HEK293 (cell line): ENCODE results near the gene TGFB2.

Experiments used
- CTCF ChIA-PET: fragments of 350-600 bp; formaldehyde crosslinking; extraction: SDS; loops from one replicate; lab custom pipeline; 2021; ENCODE audit warnings: antibody characterized with exemption; lab: Yijun Ruan, JAX
- POLR2A ChIA-PET: fragments of 300-600 bp; formaldehyde crosslinking; extraction: SDS; loops from one replicate; lab custom pipeline; 2020; ENCODE audit warnings: antibody characterized with exemption, inconsistent platforms; lab: Yijun Ruan, JAX
- H3K27ac ChIP-seq: fragments of 200-500 bp; sonication (Bioruptor generic); 2 replicates; pipeline ENCODE4 v1.5.1; 2014; ENCODE audit warnings: low read depth, low read length, control low read depth, inconsistent platforms; ENCODE audit errors: extremely low read depth
- H3K36me3 ChIP-seq, 2 experiments: fragments of 200-500 bp in 1 of 2; sonication (Bioruptor generic) in 1 of 2; 1 replicate in 1 of 2; 2 replicates in 1 of 2; pipeline ENCODE4 v1.5.1; 2014 to 2017; ENCODE audit warnings: inconsistent platforms in 2 of 2, low read length in 2 of 2; ENCODE audit not compliant: control insufficient read depth in 2 of 2, insufficient read depth in 1 of 2
- H3K4me1 ChIP-seq: fragments of 200-500 bp; sonication (Bioruptor generic); 2 replicates; pipeline ENCODE4 v1.5.1; 2014; ENCODE audit warnings: mild to moderate bottlenecking, low read length, inconsistent platforms; ENCODE audit not compliant: control insufficient read depth, insufficient read depth
- H3K4me3 ChIP-seq: 2 replicates; pipeline ENCODE4 v1.5.1; 2011; ENCODE audit warnings: low read depth, mild to moderate bottlenecking, control low read depth, low read length, moderate library complexity
- H3K9me3 ChIP-seq: fragments of 200-500 bp; sonication (Bioruptor generic); 2 replicates; pipeline ENCODE4 v1.5.1; 2014; ENCODE audit warnings: low read depth, low read length, inconsistent platforms; ENCODE audit not compliant: control insufficient read depth, insufficient read depth
- GLIS1 ChIP-seq: fragments of 450-650 bp; formaldehyde crosslinking; IDR thresholded peaks from 2 replicates; pipeline ENCODE4 v1.5.1; 2016; ENCODE audit warnings: missing biosample characterization, missing genetic modification characterization
- ZBTB17 ChIP-seq: fragments of 450-650 bp; formaldehyde crosslinking; IDR thresholded peaks from 2 replicates; pipeline ENCODE4 v1.5.1; 2016; ENCODE audit warnings: missing biosample characterization, missing genetic modification characterization
- ZBTB44 ChIP-seq: fragments of 450-650 bp; IDR thresholded peaks from 2 replicates; pipeline ENCODE4 v1.5.1; 2018; ENCODE audit warnings: missing biosample characterization, mild to moderate bottlenecking, missing genetic modification characterization
- ZEB2 ChIP-seq: fragments of 450-650 bp; formaldehyde crosslinking; IDR thresholded peaks from 2 replicates; pipeline ENCODE4 v1.5.1; 2016; ENCODE audit warnings: missing biosample characterization, missing genetic modification characterization
- ZNF10 ChIP-seq: fragments of 450-650 bp; formaldehyde crosslinking; IDR thresholded peaks from 2 replicates; pipeline ENCODE4 v1.5.1; 2017; ENCODE audit warnings: missing biosample characterization, missing genetic modification characterization
- ZNF19 ChIP-seq: fragments of 450-650 bp; formaldehyde crosslinking; IDR thresholded peaks from 2 replicates; pipeline ENCODE4; 2016; ENCODE audit warnings: missing biosample characterization, missing genetic modification characterization, low read depth
- ZNF24 ChIP-seq: fragments of 450-650 bp; formaldehyde crosslinking; IDR thresholded peaks from 2 replicates; pipeline ENCODE4 v1.5.1; 2016; ENCODE audit warnings: missing biosample characterization, missing genetic modification characterization
- ZNF362 ChIP-seq: fragments of 450-650 bp; formaldehyde crosslinking; IDR thresholded peaks from 2 replicates; pipeline ENCODE4 v1.5.1; 2016; ENCODE audit warnings: missing biosample characterization, missing genetic modification characterization
- ZNF48 ChIP-seq: fragments of 450-650 bp; formaldehyde crosslinking; IDR thresholded peaks from 2 replicates; pipeline ENCODE4 v1.5.1; 2016; ENCODE audit warnings: missing biosample characterization, missing genetic modification characterization
- ZNF501 ChIP-seq: fragments of 450-650 bp; formaldehyde crosslinking; IDR thresholded peaks from 2 replicates; pipeline ENCODE4 v1.5.1; 2016; ENCODE audit warnings: missing biosample characterization, missing genetic modification characterization
- ZNF549 ChIP-seq: fragments of 450-650 bp; IDR thresholded peaks from 2 replicates; pipeline ENCODE4 v1.5.1; 2018; ENCODE audit warnings: missing biosample characterization, missing genetic modification characterization, mild to moderate bottlenecking, inconsistent platforms, moderate library complexity
- ZNF837 ChIP-seq: fragments of 450-650 bp; formaldehyde crosslinking; IDR thresholded peaks from 2 replicates; pipeline ENCODE4 v1.5.1; 2016; ENCODE audit warnings: missing biosample characterization, missing genetic modification characterization
- TF ChIP-seq, protein P1 (sequence below): fragments of 450-650 bp; formaldehyde crosslinking; IDR thresholded peaks from 2 replicates; pipeline ENCODE4 v1.5.1; 2017; ENCODE audit warnings: missing biosample characterization, missing genetic modification characterization
- TF ChIP-seq, protein P2 (sequence below): fragments of 450-650 bp; formaldehyde crosslinking; conservative IDR thresholded peaks from 2 replicates; pipeline ENCODE4 v1.5.1; 2016; ENCODE audit warnings: low read depth, missing biosample characterization, missing genetic modification characterization
- TF ChIP-seq, protein P3 (sequence below): fragments of 450-650 bp; formaldehyde crosslinking; IDR thresholded peaks from 2 replicates; pipeline ENCODE4 v1.5.1; 2016; ENCODE audit warnings: missing biosample characterization, missing genetic modification characterization

TGFB2 gene

DNA sequence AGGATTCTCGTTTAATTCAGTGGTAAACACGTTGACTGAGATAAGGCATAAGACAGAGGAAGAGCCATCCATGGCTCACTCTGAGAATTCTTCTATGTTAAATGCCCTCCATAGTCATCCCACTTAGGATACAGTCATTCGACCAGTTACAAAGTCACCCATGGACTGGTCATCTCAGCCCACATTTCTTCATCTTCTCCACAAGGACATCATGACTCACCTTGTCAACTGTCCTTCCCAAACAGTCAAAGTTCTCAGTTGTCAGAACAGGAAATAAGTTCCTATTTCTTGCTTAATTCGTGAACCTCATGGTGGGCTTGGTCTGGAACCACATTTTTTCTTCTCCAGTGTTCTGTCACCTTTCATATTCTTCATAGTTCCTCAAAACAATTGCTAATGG, 133.2 kb downstream of the TGFB2 start:
- CTCF ChIA-PET = no interaction called here
- Histone ChIP-seq H3K27ac (no peak overlapping the region), H3K4me1 (no peaks in the 10 kb centered on the region; the same call in 1 of the 2 replicates), H3K9me3 (no peaks in the 10 kb centered on the region), H3K4me3 (no peak overlapping the region), H3K36me3 (no peaks in the 10 kb centered on the region)
- no peak for TF ChIP-seq ZNF10 (tag by site-specific recombination)
- no peak for TF ChIP-seq ZBTB17 (tag by site-specific recombination)
- no peak for TF ChIP-seq ZNF24 (tag by site-specific recombination)
- TF ChIP-seq ZNF501 (tag by site-specific recombination) = no peak
- TF ChIP-seq, protein P1, sequence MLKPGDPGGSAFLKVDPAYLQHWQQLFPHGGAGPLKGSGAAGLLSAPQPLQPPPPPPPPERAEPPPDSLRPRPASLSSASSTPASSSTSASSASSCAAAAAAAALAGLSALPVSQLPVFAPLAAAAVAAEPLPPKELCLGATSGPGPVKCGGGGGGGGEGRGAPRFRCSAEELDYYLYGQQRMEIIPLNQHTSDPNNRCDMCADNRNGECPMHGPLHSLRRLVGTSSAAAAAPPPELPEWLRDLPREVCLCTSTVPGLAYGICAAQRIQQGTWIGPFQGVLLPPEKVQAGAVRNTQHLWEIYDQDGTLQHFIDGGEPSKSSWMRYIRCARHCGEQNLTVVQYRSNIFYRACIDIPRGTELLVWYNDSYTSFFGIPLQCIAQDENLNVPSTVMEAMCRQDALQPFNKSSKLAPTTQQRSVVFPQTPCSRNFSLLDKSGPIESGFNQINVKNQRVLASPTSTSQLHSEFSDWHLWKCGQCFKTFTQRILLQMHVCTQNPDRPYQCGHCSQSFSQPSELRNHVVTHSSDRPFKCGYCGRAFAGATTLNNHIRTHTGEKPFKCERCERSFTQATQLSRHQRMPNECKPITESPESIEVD = no peak
- no peak for TF ChIP-seq ZNF362 (tag by site-specific recombination)
- TF ChIP-seq ZNF19 (tag by site-specific recombination) = no peak
- TF ChIP-seq ZEB2 (tag by site-specific recombination) = no peak
- TF ChIP-seq ZNF549 (tag by site-specific recombination) = no peak
- TF ChIP-seq, protein P2, sequence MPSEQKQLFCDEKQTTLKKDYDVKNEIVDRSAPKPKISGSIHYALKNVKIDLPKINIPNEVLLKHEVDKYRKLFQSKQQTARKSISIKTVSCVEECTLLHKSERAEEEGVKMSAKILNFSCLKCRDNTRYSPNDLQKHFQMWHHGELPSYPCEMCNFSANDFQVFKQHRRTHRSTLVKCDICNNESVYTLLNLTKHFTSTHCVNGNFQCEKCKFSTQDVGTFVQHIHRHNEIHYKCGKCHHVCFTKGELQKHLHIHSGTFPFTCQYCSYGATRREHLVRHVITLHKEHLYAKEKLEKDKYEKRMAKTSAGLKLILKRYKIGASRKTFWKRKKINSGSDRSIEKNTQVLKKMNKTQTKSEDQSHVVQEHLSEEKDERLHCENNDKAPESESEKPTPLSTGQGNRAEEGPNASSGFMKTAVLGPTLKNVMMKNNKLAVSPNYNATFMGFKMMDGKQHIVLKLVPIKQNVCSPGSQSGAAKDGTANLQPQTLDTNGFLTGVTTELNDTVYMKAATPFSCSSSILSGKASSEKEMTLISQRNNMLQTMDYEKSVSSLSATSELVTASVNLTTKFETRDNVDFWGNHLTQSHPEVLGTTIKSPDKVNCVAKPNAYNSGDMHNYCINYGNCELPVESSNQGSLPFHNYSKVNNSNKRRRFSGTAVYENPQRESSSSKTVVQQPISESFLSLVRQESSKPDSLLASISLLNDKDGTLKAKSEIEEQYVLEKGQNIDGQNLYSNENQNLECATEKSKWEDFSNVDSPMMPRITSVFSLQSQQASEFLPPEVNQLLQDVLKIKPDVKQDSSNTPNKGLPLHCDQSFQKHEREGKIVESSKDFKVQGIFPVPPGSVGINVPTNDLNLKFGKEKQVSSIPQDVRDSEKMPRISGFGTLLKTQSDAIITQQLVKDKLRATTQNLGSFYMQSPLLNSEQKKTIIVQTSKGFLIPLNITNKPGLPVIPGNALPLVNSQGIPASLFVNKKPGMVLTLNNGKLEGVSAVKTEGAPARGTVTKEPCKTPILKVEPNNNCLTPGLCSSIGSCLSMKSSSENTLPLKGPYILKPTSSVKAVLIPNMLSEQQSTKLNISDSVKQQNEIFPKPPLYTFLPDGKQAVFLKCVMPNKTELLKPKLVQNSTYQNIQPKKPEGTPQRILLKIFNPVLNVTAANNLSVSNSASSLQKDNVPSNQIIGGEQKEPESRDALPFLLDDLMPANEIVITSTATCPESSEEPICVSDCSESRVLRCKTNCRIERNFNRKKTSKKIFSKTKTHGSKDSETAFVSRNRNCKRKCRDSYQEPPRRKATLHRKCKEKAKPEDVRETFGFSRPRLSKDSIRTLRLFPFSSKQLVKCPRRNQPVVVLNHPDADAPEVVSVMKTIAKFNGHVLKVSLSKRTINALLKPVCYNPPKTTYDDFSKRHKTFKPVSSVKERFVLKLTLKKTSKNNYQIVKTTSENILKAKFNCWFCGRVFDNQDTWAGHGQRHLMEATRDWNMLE = no peak
- TF ChIP-seq, protein P3, sequence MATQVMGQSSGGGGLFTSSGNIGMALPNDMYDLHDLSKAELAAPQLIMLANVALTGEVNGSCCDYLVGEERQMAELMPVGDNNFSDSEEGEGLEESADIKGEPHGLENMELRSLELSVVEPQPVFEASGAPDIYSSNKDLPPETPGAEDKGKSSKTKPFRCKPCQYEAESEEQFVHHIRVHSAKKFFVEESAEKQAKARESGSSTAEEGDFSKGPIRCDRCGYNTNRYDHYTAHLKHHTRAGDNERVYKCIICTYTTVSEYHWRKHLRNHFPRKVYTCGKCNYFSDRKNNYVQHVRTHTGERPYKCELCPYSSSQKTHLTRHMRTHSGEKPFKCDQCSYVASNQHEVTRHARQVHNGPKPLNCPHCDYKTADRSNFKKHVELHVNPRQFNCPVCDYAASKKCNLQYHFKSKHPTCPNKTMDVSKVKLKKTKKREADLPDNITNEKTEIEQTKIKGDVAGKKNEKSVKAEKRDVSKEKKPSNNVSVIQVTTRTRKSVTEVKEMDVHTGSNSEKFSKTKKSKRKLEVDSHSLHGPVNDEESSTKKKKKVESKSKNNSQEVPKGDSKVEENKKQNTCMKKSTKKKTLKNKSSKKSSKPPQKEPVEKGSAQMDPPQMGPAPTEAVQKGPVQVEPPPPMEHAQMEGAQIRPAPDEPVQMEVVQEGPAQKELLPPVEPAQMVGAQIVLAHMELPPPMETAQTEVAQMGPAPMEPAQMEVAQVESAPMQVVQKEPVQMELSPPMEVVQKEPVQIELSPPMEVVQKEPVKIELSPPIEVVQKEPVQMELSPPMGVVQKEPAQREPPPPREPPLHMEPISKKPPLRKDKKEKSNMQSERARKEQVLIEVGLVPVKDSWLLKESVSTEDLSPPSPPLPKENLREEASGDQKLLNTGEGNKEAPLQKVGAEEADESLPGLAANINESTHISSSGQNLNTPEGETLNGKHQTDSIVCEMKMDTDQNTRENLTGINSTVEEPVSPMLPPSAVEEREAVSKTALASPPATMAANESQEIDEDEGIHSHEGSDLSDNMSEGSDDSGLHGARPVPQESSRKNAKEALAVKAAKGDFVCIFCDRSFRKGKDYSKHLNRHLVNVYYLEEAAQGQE (tag by site-specific recombination) = no peak
- no peak for TF ChIP-seq ZBTB44 (tag by site-specific recombination)
- TF ChIP-seq GLIS1 (tag by site-specific recombination) = no peak
- TF ChIP-seq ZNF48 = no peak
- TF ChIP-seq ZNF837 (tag by site-specific recombination) = no peak
- POLR2A ChIA-PET = no interaction called here
